GM21717 (cell line): ENCODE data around the gene PLK5.
A peak's percentile ranks its signal among the peaks of the same experiment; 100 is the strongest.
"Not testable (repeated sequence)": the region's sequence is repeated elsewhere in the genome, so short reads cannot be mapped to it uniquely, and the experiment has no call there.

ENCODE experiments used
- ATAC-seq: cut with Tn5 transposase; IDR thresholded peaks from one replicate; pipeline ENCODE4 v1.9.1; 2021; ENCODE audit warnings: mild to moderate bottlenecking, moderate library complexity; ENCODE audit not compliant: unreplicated experiment

Gene PLK5

GRCh38 chr19:1523412-1524286, at the start of gene PLK5:
PLK5 (plus strand) TSS chr19:1524077; CDS start chr19:1526997, 2,920 bp downstream.
- no peak for ATAC-seq

DNA sequence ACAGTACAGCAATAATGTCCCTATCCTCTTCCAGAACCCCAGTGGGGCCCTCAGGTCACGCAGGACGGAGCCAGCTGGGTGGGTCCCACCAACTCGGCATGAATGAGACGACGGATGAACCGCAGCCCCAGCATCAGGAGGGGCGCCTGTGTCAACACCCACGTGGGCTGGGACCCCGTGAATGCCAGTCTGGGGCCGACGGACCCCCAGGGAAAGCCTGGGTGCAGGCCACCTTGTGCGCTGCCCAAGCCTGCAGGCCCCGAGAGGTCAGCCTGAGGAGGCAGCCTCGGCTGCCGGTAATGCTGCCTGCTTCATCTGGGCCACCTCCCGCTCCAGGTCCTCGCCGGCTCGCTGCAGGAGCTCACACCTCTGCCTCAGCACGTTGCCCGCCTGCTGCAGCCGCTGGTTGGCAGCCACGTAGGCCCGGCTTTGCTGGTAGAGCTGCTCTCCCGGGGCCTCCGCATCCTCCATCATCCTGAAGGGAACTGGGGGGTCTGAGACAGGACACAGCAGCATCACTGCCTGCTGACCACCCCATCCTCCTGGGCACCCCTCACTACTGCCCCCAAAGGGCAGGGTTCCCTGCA, 49.0 kb upstream of the PLK5 start:
- no peak for ATAC-seq

DNA sequence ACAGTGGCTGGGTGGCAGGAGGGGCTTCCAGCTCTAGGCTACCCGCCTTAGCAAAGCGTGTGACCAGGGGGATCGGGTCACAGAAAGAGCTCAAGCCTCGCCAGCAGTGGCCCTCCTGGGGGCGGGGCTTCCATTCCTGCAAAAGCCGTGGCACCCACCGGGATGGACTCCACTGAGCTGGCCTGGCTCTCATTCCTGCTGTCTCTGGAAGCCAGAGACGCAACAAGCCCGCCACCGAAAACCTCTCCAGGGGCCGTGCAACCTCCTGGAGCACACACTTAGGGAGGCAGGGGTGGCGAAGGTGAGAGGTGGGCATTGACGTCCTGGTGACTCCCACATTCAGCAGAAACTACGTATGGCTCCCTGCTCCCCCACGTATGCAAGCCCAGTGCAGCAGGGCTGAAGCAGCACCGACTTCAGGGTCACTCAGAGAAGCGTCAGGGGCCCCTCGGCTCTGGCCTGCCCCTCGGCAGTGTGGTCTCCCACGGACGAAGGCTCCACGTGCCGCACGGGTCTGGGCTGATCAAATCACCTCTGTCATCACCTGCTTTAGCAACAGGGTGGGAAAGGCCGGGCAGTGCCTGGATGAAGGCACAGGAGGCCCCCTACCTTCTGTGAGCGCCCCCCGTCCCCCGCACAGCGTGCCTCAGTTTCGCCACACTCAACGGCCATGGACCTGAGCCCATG, 48.0 kb upstream of the PLK5 start:
- no peak for ATAC-seq

DNA sequence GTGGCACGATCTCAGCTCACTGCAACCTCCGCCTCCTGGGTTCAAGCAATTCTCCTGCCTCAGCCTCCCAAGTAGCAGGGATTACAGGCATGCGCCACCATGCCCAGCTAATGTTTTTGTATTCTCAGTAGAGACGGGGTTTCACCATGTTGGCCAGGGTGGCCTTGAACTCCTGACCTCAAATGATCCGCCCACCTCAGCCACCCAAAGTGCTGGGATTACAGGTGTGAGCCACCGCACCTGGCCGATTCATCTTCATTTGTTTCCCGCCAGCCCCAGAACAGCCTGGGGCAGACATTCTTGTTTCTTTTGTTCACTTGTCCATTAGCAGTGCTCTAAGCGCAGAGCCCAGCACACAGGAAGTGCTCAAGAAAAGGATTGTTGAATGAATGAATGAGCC, 46.8 kb upstream of the PLK5 start:
- ATAC-seq: not testable (repeated sequence)

DNA sequence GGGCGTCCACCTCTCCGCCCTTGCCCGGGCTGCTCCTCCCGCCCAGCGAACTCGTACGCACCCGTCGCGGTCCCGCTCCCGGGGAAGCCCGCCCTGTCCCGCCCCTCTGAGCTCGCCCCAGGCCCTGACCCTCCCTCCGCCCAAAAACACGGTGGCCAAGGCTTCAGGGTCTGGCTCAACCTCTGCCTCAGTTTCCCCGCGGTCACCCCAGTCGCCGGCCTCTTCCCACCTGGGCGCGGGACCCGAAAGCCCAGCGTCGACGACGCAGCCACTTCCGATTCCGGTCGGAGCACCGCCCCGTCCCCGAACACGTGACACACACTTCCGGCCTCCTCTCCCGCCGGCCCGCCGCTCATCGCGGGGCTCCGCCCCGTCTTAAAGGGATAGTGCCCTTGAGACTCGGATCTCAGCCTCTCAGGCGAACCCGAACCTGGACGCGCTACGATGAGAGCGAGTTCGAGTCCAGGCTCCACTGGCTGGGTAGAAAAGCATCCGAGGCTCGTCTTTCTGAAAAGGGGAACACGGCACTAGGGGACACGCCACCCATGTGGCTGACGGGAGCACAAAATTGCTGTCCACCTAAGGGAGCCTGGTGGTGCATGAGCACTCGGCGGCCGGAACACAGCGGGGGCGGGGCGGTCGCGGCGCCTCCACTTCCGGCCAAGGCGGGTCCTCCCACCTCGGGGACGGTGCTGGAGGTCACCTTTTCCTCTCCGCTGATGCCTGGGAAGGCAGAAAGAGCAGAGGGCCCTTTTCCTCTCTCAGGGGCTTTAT, 44.8 kb upstream of the PLK5 start, which contains the start of gene C19orf25:
TSS of gene C19orf25 (minus strand) at position 282 of the 774 bp plus-strand sequence. CDS start 312 bp downstream, outside the sequence.
- peak; percentile 74 for ATAC-seq

- ATAC-seq: no peak
Observed at GRCh38 chr19:1481224-1481892, 42.5 kb upstream of the PLK5 start.

- ATAC-seq: no peak
Observed at GRCh38 chr19:1481893-1482360, 42.0 kb upstream of the PLK5 start.

- no peak for ATAC-seq
Observed at GRCh38 chr19:1482361-1483130, 41.3 kb upstream of the PLK5 start.

DNA sequence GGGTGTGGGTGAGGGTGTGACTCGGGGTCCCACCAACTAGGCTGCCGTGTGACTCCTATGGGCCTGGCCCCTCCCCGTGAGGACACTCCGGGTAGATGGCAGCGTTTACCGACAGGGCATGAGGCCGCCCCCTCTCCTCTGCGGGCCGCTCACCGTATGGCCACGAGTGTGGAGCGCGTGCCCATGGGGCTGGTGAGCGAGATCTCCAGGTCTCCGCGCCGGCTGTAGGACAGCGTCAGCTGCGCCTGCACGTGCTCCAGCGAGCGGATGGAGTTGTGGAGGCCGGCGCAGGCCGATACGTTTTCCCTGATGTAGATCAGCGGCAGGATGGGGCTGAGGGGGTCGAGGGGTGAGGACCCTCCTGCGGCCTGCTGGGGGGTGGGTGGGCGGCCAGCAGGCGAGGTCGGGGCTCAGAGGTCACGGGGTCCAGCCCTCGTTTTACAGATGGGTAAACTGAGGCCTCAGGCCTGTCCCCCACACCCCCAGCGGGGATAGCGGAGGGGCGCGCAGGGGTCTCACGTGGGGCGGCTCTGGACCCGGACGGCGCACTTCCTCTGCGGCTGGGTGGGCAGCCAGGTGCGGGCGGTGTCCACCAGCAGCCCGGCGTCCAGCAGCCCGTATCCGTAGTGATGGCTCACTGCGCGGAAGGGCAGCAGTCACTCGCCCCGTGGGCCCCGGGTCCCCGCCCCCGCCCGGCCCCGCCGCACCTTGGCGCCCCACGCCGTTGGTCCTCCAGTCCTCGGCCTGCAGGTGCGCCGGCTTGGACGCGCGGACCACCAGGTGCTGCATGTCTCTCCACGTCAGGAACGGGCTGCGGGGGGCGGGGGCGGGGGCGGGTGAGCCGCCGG, 40.5 kb upstream of the PLK5 start:
- no peak for ATAC-seq

DNA sequence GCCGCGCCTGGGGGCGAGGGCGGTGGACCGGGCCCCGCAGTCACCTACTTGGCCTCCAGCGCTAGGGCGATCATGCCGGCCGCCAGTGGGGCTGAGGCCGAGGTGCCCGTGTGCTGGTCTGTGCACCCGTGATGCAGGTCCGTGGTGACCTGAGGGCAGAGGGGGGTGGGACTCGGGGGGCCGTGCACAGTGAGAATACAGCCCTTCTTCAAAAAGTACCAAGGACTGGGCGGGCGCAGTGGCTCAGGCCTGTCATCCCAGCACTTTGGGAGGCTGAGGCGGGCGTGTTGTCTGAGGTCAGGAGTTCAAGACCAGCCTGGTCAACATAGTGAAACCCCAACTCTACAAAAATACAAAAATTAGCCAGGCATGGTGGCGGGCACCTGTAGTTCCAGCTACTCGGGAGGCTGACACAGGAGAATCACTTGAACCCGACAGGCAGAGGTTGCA, 39.9 kb upstream of the PLK5 start:
- ATAC-seq: no peak

DNA sequence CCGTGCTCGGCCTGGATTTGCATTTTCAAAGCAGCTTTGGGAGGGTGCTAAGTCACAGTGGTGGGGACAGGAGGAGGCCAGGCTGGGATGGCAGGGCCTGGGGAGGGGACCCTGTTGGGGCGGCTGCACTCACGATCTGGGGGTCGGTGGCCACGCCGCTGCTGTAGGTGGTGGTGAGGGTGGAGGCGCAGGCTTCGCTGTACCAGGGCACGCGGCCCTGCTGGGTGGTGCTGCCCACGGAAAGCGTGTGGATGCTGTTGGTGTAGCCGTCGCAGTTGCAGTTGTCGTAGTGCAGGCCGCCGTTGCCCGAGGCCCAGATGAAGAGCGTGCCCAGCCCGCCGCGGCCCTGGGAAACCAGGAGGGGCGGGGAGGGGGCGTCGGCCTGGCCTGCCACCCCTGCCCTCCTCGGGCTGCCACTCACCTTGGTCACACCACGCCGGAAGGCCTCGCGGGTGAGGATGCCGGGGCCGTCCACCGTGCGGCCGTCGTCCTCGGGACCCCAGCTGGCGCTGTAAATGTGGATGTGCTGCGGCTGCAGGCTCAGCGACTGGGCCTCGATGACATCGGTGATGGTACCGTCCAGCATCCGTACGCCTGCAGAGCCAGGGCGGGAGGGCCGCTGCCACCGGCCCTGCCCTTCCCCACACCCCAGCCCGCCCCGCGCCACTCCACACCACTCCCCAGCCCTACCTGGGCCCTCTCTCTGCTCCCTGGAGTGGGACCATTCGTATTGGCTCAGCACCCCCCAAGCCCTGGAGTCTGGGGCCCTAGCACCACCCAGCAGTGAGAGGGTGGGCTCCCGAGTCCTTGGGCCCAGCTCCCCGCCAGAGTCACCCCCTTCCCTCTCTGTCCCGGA, 36.9 kb upstream of the PLK5 start:
- ATAC-seq: no peak

DNA sequence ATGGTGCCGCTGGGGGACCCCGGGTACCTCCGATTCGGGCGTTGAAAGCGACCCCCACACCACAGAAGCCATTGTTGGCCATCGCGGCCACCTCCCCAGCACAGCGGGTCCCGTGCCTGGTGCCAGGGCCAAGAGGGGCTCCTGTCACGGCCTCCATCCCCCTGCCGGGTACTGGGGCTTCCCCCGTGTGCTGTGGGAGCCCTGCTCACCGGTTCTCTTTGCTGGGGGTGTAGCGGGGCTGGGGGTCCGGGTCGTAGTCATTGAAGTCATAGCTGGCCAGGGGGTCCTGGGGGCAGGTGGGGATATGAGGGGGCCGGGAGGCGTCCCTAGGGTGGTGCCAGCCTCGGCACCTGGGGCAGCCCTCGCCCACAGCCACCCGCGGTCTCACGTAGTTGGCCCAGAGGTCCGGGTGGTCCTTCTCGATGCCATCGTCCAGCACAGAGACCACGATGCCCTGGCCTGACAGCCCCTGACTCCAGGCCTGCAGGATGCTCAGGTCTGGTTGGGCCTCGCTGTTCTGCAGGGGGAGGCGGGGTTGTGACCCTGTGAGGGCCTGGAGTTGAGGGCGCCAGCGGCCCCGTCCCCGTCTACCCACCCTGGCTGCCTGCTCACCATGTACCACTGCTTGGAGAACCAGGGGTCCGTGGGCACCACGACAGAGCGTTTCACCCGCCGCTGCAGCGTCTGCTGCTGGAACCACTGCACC, 36.1 kb upstream of the PLK5 start:
- no peak for ATAC-seq

DNA sequence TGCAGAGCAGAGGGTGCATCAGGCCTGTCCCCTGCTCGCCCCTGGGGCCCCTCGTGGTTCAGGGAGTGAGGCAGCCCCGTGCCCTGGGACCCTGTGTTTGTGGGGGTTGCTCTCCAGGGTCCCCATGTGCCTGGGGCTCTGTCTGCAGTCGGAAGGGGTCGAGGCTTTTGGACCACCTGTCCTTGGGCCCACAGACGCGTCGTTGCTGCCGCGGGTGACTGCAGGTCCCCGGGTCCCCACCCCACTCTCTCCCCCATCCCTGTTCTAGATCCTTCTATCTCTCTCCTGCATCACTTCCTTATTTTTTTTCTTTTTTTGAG, 35.6 kb upstream of the PLK5 start:
- ATAC-seq: no peak

- ATAC-seq: no peak
Observed at GRCh38 chr19:1489463-1490310, 34.2 kb upstream of the PLK5 start.

GRCh38 chr19:1490311-1491113, 33.4 kb upstream of the PLK5 start, which contains the start of gene PCSK4:
PCSK4 (minus strand) TSS chr19:1490350; CDS start chr19:1490346, 4 bp downstream.
- ATAC-seq: peak; percentile 70
